NCI-H1436 treated with DMSO at 0.1 percent for 48 hours (cell line): ENCODE measurements around the gene CYP4V2.
"Not testable (repeated sequence)": the region's sequence is repeated elsewhere in the genome, so short reads cannot be mapped to it uniquely, and the experiment has no call there.

ENCODE experiments used
- DNase-seq: peaks from one replicate; lab custom pipeline; 2025; lab: John Stamatoyannopoulos, UW

Gene CYP4V2

DNA sequence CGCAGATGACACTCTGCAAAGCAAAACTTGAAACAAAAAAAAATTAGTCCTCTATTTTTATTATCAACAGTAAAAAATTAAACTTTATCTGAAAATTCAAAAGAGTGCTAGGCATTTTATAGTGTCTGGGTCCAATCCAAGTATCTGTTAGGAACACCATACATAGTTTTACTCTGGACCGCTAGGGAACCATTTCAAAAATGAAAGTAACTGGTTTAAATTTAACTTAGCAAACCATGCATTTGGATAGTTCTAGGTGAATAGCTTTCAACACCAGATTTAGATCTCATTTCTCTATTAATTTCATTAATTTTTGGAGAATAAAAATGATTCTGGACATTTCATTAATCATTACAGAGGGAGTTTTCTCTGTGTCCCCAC lies 37.1 kb downstream of the CYP4V2 start:
- DNase-seq: no peak

GRCh38 chr4:186234367-186234766 lies 43.0 kb downstream of the CYP4V2 start:
- no peak for DNase-seq

GRCh38 chr4:186236126-186236525 lies 44.8 kb downstream of the CYP4V2 start:
- no peak for DNase-seq

- DNase-seq: no peak
Observed at GRCh38 chr4:186240452-186240847, 49.1 kb downstream of the CYP4V2 start.

- no peak for DNase-seq
Observed at GRCh38 chr4:186240848-186241491, 49.6 kb downstream of the CYP4V2 start.

- no peak for DNase-seq
Observed at GRCh38 chr4:186241616-186242015, 50.2 kb downstream of the CYP4V2 start.

DNA sequence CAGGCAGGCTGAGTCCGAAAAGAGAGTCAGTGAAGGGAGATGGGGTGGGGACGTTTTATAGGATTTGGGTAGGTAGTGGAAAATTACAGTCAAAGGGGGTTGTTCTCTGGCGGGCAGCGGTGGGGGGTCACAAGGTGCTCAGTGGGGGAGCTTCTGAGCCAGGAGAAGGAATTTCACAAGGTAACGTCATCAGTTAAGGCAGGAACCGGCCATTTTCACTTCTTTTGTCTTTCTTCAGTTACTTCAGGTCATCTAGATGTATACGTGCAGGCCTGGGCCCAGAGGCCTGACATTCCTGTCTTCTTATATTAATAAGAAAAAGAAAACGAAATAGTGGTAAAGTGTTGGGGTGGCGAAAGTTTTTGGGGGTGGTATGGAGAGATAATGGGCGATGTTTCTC lies 50.7 kb downstream of the CYP4V2 start:
- DNase-seq: not testable (repeated sequence)

GRCh38 chr4:186243331-186243730 lies 52.0 kb downstream of the CYP4V2 start:
- no peak for DNase-seq

DNA sequence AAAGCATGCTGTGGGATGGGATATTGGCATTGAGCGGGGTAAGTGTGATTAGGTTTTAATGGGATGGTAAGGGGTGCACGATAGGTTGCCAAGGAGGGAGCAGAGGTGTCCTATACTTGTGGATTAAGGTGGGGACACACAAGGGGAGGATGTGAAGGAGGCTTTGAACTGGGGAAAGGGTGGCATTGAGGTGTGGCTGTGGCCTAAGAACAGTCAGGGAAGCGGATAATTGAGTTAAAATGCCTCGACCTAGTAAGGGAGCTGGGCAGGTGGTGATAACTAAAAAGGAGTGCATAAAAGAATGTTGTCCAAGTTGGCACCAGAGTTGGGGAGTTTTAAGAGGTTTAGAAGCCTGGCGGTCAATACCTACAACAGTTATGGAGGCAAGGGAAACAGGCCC lies 53.5 kb downstream of the CYP4V2 start:
- DNase-seq: no peak

GRCh38 chr4:186247062-186247752 lies 55.8 kb downstream of the CYP4V2 start:
- not testable (repeated sequence) for DNase-seq

DNA sequence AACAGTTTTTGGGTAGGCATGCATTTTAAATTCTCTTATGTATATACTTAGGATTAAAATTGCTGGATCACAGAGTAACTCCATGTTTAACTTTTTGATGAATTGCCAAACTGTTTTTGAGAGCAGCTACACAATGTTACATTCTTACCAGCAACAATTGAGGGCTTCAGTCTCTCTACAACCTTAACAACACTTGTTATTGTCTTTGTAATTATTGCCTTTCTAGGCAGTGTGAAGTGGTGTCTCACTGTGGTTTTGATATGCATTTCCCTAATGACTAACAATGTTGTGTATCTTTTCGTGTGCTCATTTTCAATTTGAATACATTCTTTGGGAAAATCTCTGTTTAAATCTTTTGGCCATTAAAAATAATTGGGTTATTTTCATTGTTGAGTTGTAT lies 57.3 kb downstream of the CYP4V2 start:
- no peak for DNase-seq

DNA sequence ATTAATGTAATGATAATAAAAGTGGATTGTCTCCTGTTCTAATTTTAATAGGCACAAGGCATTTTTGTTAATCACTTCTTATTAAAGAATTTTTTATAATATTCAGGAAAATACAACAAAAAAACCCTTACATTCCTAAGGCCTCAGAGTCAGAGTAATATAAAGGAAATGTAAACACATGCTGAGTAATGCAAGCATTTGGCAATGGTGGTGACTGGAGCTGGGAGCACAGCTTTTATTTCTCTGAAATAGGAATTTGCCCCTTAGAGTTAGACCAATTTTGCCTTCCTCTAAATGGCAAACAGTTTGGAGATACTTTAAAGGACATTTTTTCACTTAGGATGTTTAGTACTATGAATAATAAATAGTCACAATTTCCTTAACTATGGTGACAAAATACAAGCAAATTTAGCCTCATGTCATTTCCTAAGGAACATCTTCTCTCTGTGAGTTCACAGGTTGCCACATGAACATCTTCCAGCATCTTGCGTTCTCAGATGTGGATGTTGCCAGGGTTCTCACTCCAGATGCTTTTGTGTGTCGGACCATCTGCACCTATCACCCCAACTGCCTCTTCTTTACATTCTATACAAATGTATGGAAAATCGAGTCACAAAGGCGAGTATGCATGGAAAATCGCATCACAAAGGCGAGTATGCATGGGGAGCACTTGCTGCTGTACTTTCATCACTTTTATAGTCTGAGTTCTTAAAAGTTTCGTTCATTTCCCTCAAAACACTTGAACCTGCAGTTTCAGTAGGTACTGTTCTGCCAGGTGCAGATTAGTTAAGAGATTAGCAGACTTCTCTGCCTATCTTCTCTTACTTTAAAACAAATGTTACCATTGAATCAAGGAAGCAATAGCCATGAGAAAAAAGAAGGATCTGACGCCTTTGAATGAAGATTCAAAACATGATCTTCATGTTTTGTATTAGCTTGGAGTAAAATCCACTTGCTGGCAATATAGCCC lies 58.7 kb downstream of the CYP4V2 start:
- no peak for DNase-seq

- no peak for DNase-seq
Observed at GRCh38 chr4:186250760-186251159, 59.4 kb downstream of the CYP4V2 start.

DNA sequence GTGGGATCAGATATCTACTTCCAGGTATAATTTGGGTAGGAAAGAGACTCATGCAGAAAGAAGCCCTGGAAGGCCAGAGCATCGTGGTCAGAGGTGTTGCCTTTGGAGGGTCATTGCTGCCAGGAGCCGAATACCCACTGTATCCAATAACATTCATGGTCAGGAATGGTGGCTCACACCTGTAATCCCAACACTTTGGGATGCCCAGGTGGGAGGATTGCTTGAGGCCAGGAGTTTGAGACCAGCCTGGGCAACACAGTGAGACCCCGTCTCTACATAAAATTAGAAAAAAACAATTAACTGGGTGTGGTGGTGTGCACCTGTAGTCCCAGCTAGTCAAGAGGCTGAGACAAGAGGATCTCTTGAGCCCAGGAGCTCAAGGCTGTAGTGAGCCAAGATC lies 63.8 kb downstream of the CYP4V2 start:
- DNase-seq: no peak

DNA sequence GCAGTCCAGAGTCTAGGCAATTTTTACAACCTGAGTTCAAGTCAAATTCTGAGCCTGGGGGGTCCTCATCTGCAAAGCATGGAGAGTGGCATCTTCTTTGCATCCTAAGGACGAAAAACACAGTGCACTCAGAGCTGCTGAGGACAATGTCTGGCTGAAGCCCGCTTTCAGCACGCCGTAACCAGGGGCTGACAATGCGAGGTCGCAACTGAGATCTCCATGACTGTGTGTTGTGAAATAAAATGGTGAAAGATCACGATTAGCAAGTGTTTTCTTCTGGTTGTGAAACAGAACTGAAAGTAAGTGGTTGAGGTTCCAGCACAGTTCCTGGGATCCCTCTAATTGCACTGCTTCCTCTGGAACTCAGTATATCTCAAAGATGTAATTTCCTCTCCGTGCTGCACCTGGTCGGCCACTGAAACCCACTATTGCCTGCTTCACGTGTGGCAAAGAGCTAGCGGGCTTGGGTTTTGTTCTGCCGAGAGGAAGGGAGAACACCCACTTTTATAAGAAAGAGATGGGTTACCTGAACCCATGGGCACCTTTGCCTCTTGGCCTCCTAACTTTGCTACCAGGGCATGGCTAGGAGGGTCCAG lies 66.9 kb downstream of the CYP4V2 start:
- DNase-seq: no peak

DNA sequence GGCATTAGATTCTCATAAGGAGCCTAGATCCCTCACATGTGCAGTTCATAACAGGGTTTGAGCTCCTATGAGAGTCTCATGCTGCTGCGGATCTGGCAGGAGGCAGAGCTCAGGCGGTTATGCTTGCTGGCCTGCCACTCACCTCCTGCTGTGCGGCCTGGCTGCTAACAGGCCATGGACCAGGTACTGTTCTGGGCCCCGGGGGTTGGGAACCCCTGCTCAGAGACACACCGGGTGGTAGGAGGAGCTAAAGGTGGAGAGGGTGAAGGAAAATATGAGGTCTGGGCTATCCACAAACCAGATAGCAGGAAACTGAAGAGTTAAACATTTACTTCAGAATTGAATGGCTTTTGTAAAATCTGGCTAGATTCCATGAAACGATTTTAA lies 68.7 kb downstream of the CYP4V2 start:
- DNase-seq: no peak
